Measurements from ENCODE around the gene KMT2C. TPM values are rescaled to one million over a fixed set of nuclear protein-coding genes. Genes with fewer than 3 reads are reported as not detected.

KMT2C gene
- total RNA-seq, 2 experiments from 2014 or later: 67.1 to 74.0 TPM

- Mint-ChIP-seq H3K9me3 (ENCODE audit: insufficient read depth) (no peaks in the 10 kb centered on the region), H3K36me3 (ENCODE audit: low read depth) (peaks cover 51% of the 10 kb centered on the region), H3K27ac (no peak overlapping the region), H3K27me3 (ENCODE audit: low read depth) (no peaks in the 10 kb centered on the region), H3K4me1 (ENCODE audit: low read depth) (no peaks in the 10 kb centered on the region), H3K4me3 (no peak overlapping the region)
- POLR2A ChIA-PET: no interaction called here
- no peak for ATAC-seq
- CTCF ChIA-PET: no interaction called here
- no peak for DNase-seq
Observed at GRCh38 chr7:152200395-152200794, 235.4 kb downstream of the KMT2C start.

- peaks cover 49% of the 10 kb centered on the region for H3K36me3 Mint-ChIP-seq (ENCODE audit: low read depth)
- no peaks in the 10 kb centered on the region for H3K4me1 Mint-ChIP-seq (ENCODE audit: low read depth)
- DNase-seq (no peak), ATAC-seq (no peak)
- H3K27me3 Mint-ChIP-seq (ENCODE audit: low read depth): no peaks in the 10 kb centered on the region
- H3K4me3 Mint-ChIP-seq: no peak overlapping the region
- ChIA-PET POLR2A (no interaction called here), CTCF (no interaction called here)
- H3K27ac Mint-ChIP-seq: no peak overlapping the region
- H3K9me3 Mint-ChIP-seq (ENCODE audit: insufficient read depth): no peaks in the 10 kb centered on the region
Observed at GRCh38 chr7:152196391-152196790, 239.4 kb downstream of the KMT2C start.

GRCh38 chr7:152193880-152194279 is 241.9 kb downstream of the KMT2C start:
- no peak for ATAC-seq
- Mint-ChIP-seq H3K4me1 (ENCODE audit: low read depth) (no peaks in the 10 kb centered on the region), H3K36me3 (ENCODE audit: low read depth) (peaks cover 52% of the 10 kb centered on the region), H3K27me3 (ENCODE audit: low read depth) (no peaks in the 10 kb centered on the region), H3K9me3 (ENCODE audit: insufficient read depth) (no peaks in the 10 kb centered on the region), H3K27ac (no peak overlapping the region), H3K4me3 (no peak overlapping the region)
- ChIA-PET POLR2A (no interaction called here), CTCF (no interaction called here)
- DNase-seq: no peak

GRCh38 chr7:152189061-152189460 is 246.7 kb downstream of the KMT2C start:
- H3K36me3 Mint-ChIP-seq (ENCODE audit: low read depth): peaks cover 25% of the 10 kb centered on the region
- POLR2A ChIA-PET: no interaction called here
- ATAC-seq: no peak

GRCh38 chr7:152185558-152185957 is 250.2 kb downstream of the KMT2C start:
- Mint-ChIP-seq H3K36me3 (ENCODE audit: low read depth) (peaks cover 32% of the 10 kb centered on the region), H3K9me3 (ENCODE audit: insufficient read depth) (no peaks in the 10 kb centered on the region), H3K4me1 (ENCODE audit: low read depth) (no peaks in the 10 kb centered on the region), H3K27me3 (ENCODE audit: low read depth) (no peaks in the 10 kb centered on the region), H3K4me3 (no peak overlapping the region), H3K27ac (no peak overlapping the region)
- no peak for ATAC-seq
- CTCF ChIA-PET: interaction anchor here (1.1 kb wide), 1 partner anchor 16 kb away, joined by 3 read pairs; no protein-coding TSS in a partner anchor
- POLR2A ChIA-PET: no interaction called here
- no peak for DNase-seq

More at GRCh38 chr7:152189061-152189460, 246.7 kb downstream of the KMT2C start:
- H3K27me3 Mint-ChIP-seq (ENCODE audit: low read depth): no peaks in the 10 kb centered on the region
- no peaks in the 10 kb centered on the region for H3K4me1 Mint-ChIP-seq (ENCODE audit: low read depth)
- CTCF ChIA-PET: no interaction called here
- H3K27ac Mint-ChIP-seq: no peak overlapping the region
- no peak for DNase-seq
- no peak overlapping the region for H3K4me3 Mint-ChIP-seq
- no peaks in the 10 kb centered on the region for H3K9me3 Mint-ChIP-seq (ENCODE audit: insufficient read depth)

- no peak overlapping the region for H3K4me3 Mint-ChIP-seq
- H3K27me3 Mint-ChIP-seq (ENCODE audit: low read depth): no peaks in the 10 kb centered on the region
- H3K9me3 Mint-ChIP-seq (ENCODE audit: insufficient read depth): no peaks in the 10 kb centered on the region
- DNase-seq (no peak), ATAC-seq (no peak)
- POLR2A ChIA-PET: no interaction called here
- peaks cover 9% of the 10 kb centered on the region for H3K4me1 Mint-ChIP-seq (ENCODE audit: low read depth)
- no peak overlapping the region for H3K27ac Mint-ChIP-seq
- CTCF ChIA-PET: no interaction called here
- peaks cover 56% of the 10 kb centered on the region for H3K36me3 Mint-ChIP-seq (ENCODE audit: low read depth)
Observed at GRCh38 chr7:152180587-152180986, 255.2 kb downstream of the KMT2C start.

- POLR2A ChIA-PET: no interaction called here
- no peaks in the 10 kb centered on the region for H3K27me3 Mint-ChIP-seq (ENCODE audit: low read depth)
- H3K9me3 Mint-ChIP-seq (ENCODE audit: insufficient read depth): no peaks in the 10 kb centered on the region
- no peak overlapping the region for H3K27ac Mint-ChIP-seq
- ATAC-seq (no peak), DNase-seq (no peak)
- H3K36me3 Mint-ChIP-seq (ENCODE audit: low read depth): peaks cover 58% of the 10 kb centered on the region
- H3K4me3 Mint-ChIP-seq: no peak overlapping the region
- CTCF ChIA-PET: no interaction called here
- H3K4me1 Mint-ChIP-seq (ENCODE audit: low read depth): peaks cover 9% of the 10 kb centered on the region
Observed at GRCh38 chr7:152180048-152180447, 255.8 kb downstream of the KMT2C start.

- ChIA-PET CTCF (no interaction called here), POLR2A (no interaction called here)
- DNase-seq (no peak), ATAC-seq (no peak)
- Mint-ChIP-seq H3K27ac (no peak overlapping the region), H3K4me3 (no peak overlapping the region), H3K27me3 (ENCODE audit: low read depth) (no peaks in the 10 kb centered on the region), H3K36me3 (ENCODE audit: low read depth) (peaks cover 59% of the 10 kb centered on the region), H3K4me1 (ENCODE audit: low read depth) (peaks cover 9% of the 10 kb centered on the region), H3K9me3 (ENCODE audit: insufficient read depth) (no peaks in the 10 kb centered on the region)
Observed at GRCh38 chr7:152178405-152179058, 257.3 kb downstream of the KMT2C start.

GRCh38 chr7:152177681-152178404 is 258.0 kb downstream of the KMT2C start:
- DNase-seq (no peak), ATAC-seq (no peak)
- Mint-ChIP-seq H3K4me1 (ENCODE audit: low read depth) (peaks cover 9% of the 10 kb centered on the region), H3K9me3 (ENCODE audit: insufficient read depth) (no peaks in the 10 kb centered on the region), H3K4me3 (no peak overlapping the region), H3K27me3 (ENCODE audit: low read depth) (no peaks in the 10 kb centered on the region), H3K36me3 (ENCODE audit: low read depth) (peaks cover 58% of the 10 kb centered on the region), H3K27ac (no peak overlapping the region)
- POLR2A ChIA-PET: no interaction called here
- CTCF ChIA-PET: no interaction called here

GRCh38 chr7:152176797-152177196 is 259.0 kb downstream of the KMT2C start:
- no peaks in the 10 kb centered on the region for H3K9me3 Mint-ChIP-seq (ENCODE audit: insufficient read depth)
- H3K36me3 Mint-ChIP-seq (ENCODE audit: low read depth): peaks cover 56% of the 10 kb centered on the region
- peaks cover 9% of the 10 kb centered on the region for H3K4me1 Mint-ChIP-seq (ENCODE audit: low read depth)
- H3K4me3 Mint-ChIP-seq: no peak overlapping the region
- H3K27me3 Mint-ChIP-seq (ENCODE audit: low read depth): no peaks in the 10 kb centered on the region
- ATAC-seq: no peak
- CTCF ChIA-PET: no interaction called here
- no peak overlapping the region for H3K27ac Mint-ChIP-seq
- POLR2A ChIA-PET: no interaction called here
- DNase-seq: no peak

- Mint-ChIP-seq H3K27me3 (ENCODE audit: low read depth) (no peaks in the 10 kb centered on the region), H3K4me3 (no peak overlapping the region), H3K36me3 (ENCODE audit: low read depth) (peaks cover 47% of the 10 kb centered on the region), H3K4me1 (ENCODE audit: low read depth) (peaks cover 9% of the 10 kb centered on the region), H3K27ac (no peak overlapping the region), H3K9me3 (ENCODE audit: insufficient read depth) (no peaks in the 10 kb centered on the region)
- ATAC-seq (no peak), DNase-seq (no peak)
- POLR2A ChIA-PET: no interaction called here
- CTCF ChIA-PET: no interaction called here
Observed at GRCh38 chr7:152173372-152174070, 262.3 kb downstream of the KMT2C start.

- ChIA-PET CTCF (no interaction called here), POLR2A (interaction anchor here (0.6 kb wide), 1 partner anchor 434 kb away, joined by 3 read pairs; no protein-coding TSS in a partner anchor)
- Mint-ChIP-seq H3K27ac (no peak overlapping the region), H3K27me3 (ENCODE audit: low read depth) (no peaks in the 10 kb centered on the region), H3K4me3 (no peak overlapping the region), H3K36me3 (ENCODE audit: low read depth) (peaks cover 55% of the 10 kb centered on the region), H3K9me3 (ENCODE audit: insufficient read depth) (no peaks in the 10 kb centered on the region), H3K4me1 (ENCODE audit: low read depth) (peaks cover 12% of the 10 kb centered on the region)
- DNase-seq (no peak), ATAC-seq (no peak)
Observed at GRCh38 chr7:152162287-152162686, 273.5 kb downstream of the KMT2C start.
